NCI-H128 (cell line): Measurements from ENCODE around the gene PIGB.
"Not testable (repeated sequence)": the region's sequence is repeated elsewhere in the genome, so short reads cannot be mapped to it uniquely, and the experiment has no call there.

Experiments
- DNase-seq: peaks from one replicate; lab custom pipeline; 2025; ENCODE audit not compliant: unreplicated experiment; lab: John Stamatoyannopoulos, UW

PIGB gene

GRCh38 chr15:55297315-55297714 is 21.7 kb upstream of the PIGB start:
- DNase-seq, result no peak

DNA sequence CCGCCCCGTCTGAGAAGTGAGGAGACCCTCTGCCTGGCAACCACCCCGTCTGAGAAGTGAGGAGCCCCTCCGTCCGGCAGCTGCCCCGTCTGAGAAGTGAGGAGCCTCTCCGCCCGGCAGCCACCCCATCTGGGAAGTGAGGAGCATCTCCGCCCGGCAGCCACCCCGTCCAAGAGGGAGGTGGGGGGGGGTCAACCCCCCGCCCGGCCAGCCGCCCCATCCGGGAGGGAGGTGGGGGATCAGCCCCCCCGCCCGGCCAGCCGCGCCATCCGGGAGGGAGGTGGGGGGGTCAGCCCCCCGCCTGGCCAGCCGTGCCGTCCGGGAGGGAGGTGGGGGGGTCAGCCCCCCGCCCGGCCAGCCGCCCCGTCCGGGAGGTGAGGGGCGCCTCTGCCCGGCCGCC is 16.2 kb upstream of the PIGB start:
- not testable (repeated sequence) for DNase-seq

GRCh38 chr15:55319537-55320237 is 665 bp downstream of the PIGB start:
- DNase-seq, result no peak

DNA sequence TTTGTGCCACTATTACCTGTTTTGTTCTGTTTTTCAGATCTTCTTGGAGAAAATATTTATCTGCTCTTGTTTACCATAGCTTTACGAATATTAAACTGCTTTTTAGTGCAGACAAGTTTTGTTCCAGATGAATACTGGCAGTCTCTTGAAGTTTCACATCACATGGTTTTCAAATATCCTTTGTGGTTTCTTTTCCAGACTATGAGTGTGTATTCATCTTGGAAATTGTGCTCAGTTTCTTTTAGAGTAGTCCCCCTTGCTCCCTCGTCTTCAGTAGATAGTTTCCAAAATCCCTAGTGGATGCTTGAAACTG is 1.2 kb downstream of the PIGB start:
- DNase-seq, result no peak

DNA sequence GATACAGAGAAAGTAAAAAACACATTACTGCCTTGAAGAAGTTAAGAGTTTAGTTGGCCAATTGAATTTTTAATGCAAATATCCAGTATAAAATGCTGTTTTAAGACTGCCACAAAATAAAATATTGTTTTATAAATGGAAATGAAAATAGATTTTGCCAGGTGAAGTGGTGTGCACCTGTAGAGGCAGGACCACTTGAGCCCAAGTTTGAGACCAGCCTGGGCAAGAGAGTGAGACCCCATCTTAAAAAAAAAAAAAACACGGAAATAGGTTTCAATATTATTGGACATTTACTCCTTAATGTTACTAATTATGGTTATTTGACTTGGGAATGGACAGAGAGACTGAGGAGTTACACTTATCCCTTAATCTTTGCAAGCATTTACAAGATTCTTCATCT is 1.9 kb downstream of the PIGB start:
- no peak for DNase-seq

GRCh38 chr15:55322467-55322866 is 3.4 kb downstream of the PIGB start:
- no peak for DNase-seq

DNA sequence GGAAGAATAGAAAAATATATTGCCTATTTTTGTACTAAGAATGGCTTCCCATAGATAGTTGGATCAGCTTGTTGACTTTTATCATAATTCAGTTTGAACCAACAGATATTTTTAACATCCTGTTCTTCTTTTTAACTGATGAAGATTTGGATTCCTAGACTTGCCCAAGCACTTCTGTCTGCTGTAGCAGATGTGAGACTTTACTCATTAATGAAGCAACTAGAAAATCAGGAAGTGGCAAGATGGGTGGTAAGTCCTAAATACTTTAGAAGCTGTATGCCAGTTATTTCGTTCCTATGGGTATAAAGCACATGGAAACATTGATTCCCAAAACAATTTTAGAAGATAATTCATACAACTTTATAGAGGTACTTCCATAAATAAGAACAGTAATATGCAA is 8.4 kb downstream of the PIGB start:
- no peak for DNase-seq

DNA sequence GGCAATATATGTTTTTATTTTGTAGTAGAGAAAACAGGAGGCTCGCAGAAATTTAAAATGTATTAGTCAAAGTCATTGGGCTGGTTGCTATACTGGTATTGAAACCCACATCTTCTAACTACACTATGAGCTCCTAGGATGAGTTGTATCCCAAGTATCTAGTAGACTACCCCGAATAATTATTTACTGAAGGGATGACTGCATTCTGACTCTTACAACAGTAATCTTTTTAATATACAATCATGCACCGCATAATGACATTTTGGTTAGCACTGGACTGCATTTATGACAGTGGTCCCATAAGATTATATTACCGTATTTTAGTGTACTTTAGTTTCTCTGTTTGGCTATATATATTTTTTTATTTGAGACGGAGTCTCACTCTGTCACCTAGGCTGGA is 15.3 kb downstream of the PIGB start:
- no peak for DNase-seq

DNA sequence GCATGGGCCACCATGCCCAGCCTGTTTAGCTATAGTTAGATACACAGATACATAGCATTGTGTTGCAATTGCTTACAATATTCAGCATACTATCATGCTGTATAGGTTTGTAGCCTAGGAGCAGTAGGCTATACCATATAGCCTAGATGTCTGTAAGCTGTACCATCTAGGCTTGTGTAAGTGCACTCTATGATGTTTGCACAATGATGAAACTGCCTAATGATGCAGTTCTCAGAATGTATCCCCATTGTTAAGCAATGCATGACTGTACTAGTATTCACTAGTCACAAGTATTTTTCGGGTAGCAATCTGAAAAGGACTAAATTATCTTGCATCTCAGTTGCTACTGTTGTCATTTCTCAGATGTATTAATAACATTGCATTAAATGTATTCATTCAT is 16.0 kb downstream of the PIGB start:
- DNase-seq, result no peak

DNA sequence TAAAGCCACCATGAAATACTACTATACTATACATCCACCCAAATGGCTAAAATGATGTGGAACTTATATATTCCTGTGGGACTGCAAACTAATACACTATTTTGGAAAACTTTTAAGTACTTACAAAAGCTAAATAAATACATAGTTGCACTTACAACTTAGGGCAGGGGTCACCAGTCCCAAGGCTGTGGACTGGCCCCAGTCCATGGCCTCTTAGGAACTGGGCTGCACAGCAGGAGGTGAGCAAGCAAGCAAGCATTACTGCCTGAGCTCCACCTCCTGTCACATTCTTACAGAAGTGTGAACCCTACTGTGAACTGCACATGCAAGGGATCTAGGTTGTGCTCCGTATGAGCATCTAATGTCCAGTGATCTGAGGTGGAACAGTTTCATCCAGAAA is 18.1 kb downstream of the PIGB start:
- no peak for DNase-seq

DNA sequence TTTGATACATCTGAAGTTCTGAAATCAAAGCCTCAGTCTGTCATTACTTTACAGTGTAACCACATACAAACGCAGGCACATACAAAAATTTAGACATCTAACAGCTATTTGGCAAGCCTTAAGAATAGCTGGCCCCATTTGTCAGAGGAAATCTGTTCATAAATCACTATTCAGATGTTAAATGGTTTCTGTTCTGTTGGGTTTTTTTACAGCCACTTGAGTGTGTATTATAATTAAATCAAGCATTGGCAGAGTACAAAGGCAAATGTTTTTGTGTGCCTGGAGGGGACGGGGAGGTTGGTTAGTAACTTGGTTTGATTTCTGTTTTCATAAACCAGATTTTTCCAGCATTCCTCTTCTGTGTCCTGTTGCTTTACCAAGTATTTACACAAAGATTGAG is 24.1 kb downstream of the PIGB start:
- DNase-seq, result no peak

- DNase-seq, result no peak
Observed at GRCh38 chr15:55344206-55344605, 25.2 kb downstream of the PIGB start.

DNA sequence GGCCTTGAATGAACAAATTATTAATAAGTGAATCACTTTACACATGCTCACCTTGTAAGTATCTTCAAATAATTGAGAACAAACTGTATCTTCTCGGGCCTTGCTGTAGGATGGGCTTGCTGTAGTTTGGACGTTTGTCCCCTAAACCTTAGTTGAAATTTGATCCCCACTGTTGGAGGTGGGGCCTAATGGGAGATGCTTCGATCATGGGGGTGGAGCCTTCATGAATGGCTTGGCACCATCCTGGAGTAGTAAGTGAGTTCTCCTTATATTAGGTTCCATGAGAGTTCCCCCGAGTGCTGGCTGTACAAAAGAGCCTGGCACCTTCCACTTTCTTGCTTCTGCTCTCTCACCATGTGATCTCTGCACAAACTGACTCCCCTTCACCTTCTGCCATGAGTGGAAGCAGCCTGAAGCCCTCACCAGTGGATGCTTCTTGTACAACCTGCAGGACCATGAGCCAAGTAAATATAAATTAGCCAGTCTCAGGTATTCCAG is 29.3 kb downstream of the PIGB start:
- no peak for DNase-seq

DNA sequence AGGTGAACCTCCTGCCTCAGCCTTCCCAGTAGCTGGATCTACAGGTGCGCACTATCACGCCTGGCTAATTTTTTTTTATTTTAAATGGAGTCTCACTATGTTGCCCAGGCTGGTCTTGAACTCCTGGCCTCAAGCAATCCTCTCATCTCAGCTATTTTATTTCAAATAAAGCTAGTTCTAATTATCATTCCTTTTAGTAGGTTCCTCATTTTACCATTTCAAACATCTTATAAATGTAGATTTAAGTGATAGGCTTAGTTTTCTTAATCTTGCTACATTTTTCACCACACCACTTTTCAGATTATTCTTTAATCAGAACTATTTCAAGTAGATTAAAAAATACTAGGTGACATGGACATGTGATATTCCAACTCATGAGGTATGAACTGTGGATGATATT is 30.3 kb downstream of the PIGB start:
- DNase-seq, result no peak

DNA sequence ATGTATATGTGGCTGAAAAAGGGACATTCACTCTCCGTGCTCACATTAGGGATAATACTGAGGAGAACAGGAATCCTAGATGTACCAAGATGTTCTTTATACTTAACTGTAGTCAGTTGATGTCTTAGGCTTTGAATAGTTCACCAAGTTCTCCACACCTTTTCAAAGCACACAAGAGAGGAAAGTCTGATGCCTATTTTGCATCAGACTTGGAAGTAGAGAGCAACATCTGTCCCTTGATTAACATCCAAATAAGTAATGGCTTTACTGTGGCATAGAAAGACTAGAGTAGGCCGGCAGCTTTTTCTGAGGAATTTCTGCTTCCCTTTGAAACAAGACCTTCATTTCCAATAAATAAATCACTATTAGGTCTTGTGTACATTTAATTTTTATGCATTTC is 34.0 kb downstream of the PIGB start:
- DNase-seq, result no peak

DNA sequence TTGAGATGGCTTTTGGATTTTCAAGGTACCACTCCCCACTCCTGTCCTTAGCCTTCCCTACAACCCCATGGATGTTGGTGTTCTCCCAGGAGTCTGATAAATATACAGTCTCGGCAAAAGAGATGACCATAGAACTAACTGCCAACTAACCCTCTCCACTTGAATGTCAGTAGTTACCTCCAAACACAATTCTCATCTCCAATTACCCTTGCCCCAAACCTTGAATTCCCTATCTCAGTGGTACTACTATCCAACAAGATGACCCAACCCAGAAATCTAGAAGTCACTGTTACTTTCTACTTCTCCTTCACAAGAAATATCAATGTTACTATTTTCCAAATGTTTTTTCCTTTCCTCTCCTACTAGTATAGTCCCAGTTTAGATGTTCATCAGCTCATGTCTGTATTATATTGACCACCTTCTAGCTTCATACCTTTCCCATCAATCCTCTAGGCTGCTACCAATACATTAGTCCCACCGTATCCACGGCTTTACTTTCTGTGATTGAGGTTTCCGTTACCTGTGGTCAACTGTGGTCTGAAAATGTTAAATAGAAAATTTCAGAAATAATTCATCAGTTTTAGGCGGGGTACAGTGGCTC is 38.1 kb downstream of the PIGB start:
- DNase-seq, result no peak

GRCh38 chr15:55357774-55358173 is 38.8 kb downstream of the PIGB start:
- DNase-seq, result no peak

GRCh38 chr15:55358471-55358870 is 39.4 kb downstream of the PIGB start:
- DNase-seq, result no peak

GRCh38 chr15:55360256-55360655 is 41.2 kb downstream of the PIGB start:
- DNase-seq, result no peak

DNA sequence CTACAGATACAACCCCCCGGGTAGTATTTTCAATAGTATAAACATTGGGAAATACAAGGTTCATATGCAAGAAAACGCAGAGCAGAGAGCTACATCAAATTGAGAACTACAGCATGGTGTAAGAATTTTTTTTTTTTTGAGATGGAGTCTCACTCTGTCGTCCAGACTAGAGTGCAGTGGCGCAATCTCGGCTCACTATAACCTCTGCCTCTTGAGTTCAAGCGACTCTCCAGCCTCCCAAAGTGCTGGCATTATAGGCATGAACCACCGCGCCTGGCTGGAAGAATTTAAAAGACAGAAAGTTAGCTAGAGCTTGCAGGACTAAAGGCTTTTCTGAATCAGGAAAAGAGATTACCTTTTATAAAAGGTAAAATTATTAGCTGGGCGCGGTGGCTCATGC is 42.0 kb downstream of the PIGB start:
- no peak for DNase-seq

GRCh38 chr15:55362641-55363040 is 43.6 kb downstream of the PIGB start:
- no peak for DNase-seq

GRCh38 chr15:55366981-55367380 is 48.0 kb downstream of the PIGB start:
- no peak for DNase-seq
